Superior temporal gyrus (tissue), 1 donor: ENCODE results near the gene ADGRL1.
A peak's percentile ranks its signal among the peaks of the same experiment; 100 is the strongest.
"Not testable (repeated sequence)": the region's sequence is repeated elsewhere in the genome, so short reads cannot be mapped to it uniquely, and the experiment has no call there.

Source experiments
- DNase-seq: peaks from one replicate; pipeline ENCODE4 v3.0.0-alpha.2; 2016; ENCODE audit errors: extremely low spot score

The ADGRL1 gene

DNA sequence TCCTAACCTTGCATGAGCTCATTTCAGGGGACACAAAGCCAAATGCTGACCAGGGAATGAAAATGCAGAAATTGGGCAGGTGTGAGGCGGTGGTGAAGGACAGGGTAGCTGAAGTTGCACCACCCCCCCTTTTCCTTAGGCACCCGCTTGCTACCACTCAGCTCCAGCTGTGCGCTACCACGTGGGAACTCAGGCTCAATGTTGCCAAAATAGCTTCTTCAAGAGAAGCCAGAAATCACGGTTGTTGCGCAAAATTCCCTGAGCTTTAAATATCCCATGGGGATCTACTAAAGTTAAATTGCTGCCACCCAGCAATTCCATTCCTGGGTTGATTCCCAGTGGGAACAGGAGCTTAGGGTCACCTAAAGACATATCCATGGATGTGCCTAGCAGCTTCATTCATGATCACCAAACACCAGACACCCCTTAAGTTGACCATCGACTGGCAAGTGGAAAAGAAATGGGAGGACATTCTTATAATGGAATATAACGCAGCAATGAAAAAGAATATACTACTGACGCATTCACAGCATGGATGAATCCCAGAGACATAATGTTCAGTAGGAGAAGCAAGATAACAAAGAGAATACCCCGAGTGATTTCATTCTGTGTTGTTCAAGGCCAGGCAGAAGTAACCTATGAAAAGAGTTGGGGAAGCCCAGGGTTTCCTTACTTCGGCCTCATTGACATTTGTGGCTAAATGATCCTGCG is 12.8 kb upstream of the ADGRL1 start:
- DNase-seq = peak; percentile 46

DNA sequence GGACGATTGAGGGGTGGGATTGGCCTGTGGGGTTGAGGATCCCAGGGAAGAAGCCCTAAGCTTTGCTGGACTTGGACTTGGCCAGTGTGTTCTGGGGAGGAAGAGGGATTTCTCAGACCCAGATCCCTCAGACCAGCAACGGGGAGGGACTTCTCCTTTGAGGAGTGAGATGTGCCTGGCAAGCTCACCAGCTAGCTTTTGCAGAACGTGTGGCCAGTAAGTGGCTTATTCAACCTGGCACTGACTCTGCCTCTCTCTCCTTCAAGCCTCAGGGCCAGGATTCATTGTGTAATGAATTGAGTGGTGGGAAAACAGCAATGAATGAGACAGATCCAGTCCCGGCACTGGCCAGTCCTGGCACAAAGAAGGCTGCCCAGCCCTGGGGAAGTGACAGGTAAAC is 11.9 kb upstream of the ADGRL1 start:
- not testable (repeated sequence) for DNase-seq

DNA sequence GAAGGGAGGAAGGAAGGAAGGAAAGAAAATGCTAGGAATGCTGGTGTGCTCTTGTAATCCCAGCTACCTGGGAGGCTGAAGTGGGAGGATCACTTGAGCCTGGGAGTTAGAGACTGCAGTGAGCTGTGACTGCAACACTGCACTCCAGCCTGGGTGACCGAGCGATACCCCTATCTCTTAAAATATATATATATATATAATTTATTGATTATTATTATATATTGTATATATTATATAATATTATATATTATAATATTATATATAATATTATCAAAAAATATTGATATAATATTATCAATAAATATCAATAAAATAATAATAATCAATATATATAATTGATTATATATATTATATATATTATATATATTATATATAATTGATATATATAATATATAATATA is 8.6 kb upstream of the ADGRL1 start:
- no peak for DNase-seq

DNA sequence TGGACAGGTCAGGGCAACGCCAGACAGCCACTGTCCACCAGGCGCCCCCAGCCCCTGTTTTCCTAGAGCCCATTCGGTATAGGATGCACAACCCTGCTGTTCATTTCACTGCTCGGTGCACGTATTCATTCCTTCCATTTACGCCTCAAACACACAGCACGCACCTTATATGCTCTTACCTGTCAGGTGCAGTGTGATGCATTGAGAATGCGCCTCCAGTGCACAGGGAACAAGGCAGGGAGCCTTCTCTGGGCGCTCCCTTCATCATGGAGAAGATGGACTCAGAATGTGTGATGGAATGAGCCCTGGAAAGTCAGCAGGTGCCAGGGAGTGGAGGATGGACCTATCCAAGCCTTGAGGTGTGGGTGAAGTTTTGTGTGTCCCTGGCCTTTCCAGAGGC is 4.2 kb upstream of the ADGRL1 start:
- DNase-seq = not testable (repeated sequence)

DNA sequence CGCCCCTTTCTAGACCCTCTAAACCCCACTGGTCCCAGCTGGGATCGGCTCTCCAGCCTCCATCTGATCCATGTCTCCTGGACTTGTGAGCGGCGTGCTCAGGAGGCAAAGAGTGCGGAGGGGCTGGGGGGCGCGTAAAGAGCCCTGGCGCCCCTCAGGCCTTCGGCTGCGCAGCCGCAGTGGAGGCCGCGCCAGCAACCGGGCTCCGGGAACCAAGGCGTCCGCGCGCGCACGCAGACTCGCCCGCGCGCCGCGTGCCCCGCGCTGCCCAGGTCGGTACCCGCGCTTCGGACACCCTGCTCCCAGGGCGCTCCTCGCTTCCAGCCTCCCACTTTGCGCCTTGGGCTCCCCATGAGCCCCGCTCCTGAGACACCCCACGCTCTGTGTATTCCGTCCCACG is 3.4 kb upstream of the ADGRL1 start:
- DNase-seq = not testable (repeated sequence)

DNA sequence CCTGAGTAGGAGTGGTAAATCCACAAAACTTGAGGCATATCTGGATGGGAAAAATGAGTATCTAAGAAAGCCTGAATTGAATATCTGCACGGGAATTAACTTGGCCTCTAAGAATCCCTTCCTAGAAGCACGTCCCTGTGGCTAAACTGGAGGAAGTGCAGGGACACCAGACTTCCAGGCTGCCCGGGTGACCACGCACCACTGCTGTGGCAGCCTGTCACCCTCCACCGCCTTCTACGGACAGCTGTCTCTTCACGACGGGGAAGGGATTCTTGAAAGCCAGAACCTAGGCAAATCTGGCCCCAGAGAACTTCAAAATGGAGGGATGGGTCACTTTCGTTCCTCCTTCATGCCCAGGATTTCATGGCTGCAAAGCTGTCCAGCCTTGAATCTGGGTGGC is 2.5 kb upstream of the ADGRL1 start:
- DNase-seq = not testable (repeated sequence)

DNA sequence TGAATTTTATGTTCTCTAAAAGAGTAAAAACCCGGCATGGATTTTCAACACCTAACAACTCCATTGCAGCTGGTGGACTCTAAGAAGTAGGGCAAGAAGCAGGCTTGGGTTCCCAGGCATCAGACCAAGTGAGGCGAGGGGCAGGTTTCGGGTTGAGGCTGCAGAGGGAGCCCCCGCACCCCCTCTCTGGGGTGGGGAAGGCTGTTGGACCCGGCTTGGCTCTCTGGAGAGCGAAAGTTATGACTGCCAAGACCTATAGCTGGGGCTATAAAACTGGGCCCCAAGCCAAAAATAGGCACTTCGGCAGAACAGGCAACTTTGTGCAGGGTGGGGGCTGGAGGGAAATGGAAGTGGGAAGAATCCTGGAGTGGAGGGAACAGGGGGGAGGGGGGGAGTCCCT is 1.8 kb upstream of the ADGRL1 start:
- DNase-seq = not testable (repeated sequence)

DNA sequence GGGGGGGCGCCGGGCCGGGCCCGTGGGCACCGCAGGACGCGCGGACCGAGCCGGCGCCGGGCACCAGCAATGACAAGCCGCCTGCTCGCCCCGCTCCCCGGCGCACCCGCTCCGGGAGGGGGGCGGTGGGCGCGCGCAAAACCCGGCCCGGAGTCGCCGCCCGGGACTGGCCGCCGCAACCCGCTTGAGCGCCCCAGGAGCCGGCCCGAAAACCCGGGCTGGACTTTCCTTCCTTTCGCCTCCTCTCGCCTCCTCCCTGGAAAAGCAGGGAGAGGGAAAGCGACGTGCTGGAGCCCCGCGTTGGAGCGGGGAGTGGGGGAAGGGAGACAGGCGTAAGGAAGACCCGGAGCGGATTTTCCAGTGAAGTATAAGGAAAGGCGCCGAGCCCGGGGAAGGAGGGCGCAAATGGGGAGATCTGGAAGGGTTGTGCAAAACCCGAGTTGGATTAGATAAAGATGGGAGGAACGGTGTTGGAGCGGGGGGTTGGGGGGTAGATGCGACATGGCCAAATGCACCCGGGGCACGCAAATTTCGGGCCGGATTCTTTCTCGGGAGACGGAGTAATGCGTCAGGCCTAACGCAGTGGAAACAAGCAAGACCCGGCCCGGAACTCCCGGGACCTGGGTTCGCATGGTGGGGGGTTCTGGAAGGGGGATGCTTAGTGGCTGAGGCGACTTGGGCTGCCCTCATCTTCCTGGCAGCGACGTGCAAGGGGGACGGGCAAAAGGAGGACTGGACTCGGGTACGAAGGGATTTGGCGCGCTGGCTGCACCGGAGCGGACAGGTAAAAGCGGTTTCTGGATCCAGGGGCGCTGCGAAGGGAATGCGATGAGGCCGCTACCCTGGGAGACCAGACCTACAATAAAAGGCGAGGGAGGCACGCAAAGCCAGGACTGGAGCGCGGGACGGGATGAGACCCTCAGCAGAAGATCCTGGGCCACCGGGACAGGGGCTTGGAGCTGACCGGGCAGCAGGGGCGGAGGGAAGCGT is 1.1 kb upstream of the ADGRL1 start:
- peak; percentile 94 for DNase-seq

DNA sequence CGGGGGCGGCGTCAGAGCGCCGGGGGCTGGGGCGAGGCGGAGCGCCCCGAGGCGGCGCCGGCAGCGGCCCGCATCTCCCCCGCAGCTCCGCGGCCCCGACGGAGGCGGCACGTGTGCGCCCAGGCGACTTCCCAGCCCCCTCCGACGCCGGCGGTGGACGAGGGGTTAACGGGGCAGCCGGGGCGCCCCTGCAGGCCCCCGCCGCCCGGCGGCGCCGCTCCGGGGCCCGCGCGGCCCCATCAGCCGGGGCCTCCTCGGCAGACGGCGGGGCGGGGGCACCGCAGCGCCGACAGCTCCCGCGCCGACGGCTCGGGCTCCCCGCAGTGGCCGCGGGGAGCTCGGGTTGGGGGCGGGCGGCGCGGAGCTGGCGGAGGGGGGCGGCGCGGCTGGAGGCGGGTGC is 339 bp upstream of the ADGRL1 start:
- DNase-seq = not testable (repeated sequence)

DNA sequence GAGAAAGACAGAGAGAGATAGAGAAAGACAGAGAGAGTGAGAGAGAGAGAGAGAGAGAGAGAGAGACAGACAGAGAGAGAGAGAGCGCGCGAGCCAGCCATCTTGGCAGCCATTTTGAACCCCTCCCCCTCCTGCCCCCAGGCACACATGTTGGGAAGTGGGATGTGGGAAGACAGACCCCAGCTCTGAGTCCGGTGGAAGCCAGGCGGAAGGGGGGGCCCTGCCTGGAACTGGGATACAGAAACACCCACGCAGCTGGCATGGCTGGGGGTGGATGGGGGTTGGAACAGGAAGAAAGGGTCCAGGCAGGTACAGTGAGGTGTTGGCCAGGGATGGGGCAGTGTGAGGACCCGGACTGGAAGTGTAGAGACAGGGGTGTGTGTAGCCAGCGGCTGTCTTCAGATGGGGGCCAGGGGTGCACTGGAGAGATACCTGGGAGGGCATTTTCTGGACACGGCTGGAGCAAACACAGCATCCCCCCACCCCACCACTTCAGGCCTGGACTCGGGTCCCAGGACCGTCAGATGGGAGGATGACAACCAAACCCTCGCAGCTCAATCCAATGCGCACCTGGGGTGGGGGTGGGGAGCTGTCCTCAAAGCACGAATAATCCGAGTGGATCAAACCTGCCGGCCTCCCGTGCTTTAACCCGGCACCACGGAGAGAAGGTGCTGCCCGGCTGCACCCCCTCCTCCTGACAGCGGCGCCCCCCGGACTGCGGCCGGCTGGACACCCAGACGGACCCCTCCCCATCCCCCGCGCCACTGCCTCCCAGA is 1.1 kb downstream of the ADGRL1 start:
- not testable (repeated sequence) for DNase-seq

DNA sequence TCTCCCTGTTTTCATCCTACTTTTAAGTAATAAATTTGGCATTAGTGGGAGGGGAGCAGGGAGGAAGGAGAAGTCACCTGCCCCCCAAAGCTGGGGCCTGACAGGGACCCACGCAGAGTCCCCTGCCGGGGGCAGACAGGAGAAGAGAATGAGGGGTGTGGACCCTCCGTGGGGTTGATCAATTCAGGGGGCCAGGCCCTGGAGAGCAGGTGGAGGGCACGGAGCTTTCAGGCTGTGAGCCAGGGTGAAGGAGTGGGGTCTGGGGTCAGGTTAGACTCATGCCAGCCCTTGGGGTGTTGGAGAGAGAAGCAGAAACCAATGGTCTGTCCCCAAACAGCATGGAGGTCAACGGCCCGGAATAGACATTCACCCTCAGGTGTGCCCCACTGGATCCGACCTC is 1.8 kb downstream of the ADGRL1 start:
- not testable (repeated sequence) for DNase-seq

DNA sequence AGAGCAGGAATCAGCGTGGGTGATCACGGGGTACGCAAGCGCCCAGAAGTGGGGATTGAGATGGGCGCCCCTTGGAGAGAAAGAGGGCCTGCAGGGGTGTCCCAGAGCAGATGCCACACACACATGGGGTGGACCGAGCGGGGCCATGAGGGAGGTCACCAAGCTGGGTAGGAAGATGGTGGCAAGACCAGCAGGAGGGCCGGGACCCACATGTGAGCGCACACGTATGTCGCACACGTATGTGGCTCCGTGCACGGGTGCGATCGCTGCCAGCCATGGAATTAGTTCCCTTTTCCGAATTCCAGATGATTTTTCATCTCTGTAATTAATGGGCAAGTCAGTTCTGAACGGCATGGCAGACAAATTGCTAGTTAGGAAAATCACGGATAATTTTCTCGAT is 2.2 kb downstream of the ADGRL1 start:
- not testable (repeated sequence) for DNase-seq

DNA sequence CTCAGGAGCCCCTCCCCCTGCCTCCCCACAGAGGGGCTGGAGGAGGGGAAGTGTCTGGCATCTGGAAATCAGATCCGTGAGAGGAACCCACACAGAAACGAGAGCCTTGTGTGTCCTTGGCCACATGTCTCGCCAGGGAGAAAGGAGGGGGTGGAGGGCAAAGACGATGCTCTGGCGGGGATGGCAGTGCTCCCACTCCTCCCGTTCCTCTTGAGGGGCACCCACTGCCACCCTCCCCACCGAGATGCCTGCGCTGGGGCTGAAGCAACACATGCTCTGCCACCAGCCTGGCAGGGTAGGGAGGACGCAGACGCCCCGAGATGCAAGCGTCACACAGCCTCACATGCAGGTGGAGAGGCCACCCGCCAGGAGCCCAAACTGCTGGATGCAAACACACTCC is 2.8 kb downstream of the ADGRL1 start:
- no peak for DNase-seq

DNA sequence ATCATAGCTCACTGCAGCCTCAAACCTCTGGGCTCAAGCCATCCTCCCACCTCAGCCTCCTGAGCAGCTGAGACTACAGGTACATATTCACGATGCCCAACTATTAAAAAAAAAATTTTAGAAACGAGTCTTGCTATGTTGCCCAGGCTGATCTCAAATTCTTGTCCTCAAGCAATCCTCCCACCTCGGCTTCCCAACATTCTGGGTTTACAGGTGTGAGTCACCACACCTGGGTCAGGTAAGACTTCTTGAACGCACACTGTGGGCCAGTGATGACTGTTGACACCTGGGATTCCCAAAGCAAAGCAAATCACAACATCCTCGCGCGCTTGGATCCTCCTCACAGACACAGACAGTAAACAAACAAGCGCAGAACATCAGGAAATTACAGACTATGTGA is 4.5 kb downstream of the ADGRL1 start:
- DNase-seq = not testable (repeated sequence)

DNA sequence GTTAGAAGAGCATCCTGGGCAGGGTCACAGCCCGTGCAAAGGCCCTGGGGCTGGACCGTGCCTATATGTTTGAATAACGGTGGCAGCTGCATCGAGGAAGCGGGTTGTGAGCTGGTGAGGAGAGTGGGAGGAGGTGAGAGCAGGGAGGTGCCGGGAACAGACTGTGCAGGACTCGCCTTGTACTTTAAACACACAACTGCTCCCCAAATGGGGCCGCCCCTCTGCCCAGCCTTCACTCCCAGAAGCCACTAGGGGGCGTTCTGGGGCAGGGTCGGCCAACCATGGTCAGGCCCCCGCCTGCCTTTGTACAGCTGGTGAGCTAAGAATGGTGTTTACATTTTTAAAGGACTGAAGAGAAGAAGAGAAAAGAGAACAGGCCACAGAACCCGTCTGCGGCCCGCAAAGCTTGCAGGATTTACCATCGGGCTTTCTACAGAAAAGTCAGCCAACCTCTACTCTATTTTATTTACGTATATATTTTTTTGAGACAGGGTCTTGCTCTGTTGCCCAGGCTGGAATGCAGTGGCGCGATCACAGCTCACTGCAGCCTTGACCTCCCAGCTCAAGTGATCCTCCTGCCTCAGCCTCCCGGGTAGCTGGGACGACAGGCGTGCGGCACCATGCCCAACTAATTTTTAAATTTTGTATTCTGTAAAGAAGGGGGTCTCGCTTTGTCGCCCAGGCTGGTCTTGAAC is 5.7 kb downstream of the ADGRL1 start:
- DNase-seq = peak; percentile 13

DNA sequence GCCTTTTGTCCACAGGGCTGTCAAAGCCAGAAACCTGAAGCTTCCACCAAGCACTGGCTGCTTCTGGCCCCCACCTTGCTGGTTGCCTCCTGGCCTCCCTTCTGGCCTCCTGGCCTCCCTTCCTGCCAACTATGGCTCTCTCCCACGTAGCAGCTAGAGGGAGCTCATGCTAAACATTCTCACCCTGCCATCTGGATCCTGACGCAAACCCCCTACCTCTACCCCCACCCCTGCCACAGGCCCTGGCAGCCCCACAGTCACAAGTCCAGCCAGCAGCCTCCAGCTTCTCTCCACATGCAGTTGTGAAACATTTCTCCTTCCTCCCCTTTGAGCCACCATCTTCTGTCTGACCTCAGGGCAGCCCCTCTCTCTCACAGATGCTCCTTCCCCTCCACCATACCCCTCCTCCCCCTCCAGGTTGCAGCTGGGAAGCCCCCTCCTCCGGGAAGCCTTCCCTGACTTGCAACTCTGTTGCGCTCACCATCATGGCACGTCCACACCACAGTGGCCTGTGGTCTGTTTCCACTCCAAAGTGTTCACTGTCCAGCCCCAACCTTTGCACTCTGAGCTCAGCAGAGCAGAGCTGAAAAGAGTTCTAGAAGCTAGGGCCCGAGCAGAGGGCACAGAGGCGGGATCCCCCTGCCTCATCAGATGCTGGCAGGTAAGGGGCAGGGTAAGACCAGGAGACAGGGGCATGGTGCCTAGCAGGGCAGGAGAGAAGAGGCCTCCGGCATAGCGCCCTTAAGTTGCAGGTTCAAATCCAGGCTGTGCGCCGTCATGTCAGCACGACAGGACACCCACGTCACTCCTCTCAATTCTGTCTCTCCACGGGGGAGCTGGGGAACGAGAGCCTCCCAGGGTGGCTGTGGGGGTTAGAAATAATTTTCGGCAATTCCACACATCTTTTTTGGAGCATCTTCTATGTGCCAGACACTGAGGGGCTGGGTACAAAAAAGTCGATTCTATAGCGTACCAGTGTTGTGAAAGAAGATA is 7.3 kb downstream of the ADGRL1 start:
- no peak for DNase-seq

DNA sequence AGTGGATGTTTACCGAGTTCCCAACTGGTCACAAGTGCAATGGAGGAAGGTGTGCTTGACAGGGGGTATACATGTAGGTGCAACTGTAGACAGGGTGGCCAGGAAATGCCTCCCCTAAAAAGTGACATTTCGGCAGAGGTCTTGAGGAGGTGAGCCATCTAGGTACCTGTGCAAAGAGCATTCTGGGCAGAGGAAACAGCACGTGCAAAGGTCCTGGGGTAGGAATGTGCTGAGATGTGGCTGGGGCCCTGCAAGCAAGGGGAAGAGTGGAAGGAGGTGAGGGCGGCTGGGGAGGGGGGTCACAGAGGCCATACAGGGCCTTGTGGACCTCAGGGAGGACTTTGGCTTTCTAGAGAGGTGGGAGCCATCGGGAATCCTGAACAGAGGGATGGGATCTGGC is 8.1 kb downstream of the ADGRL1 start:
- no peak for DNase-seq

DNA sequence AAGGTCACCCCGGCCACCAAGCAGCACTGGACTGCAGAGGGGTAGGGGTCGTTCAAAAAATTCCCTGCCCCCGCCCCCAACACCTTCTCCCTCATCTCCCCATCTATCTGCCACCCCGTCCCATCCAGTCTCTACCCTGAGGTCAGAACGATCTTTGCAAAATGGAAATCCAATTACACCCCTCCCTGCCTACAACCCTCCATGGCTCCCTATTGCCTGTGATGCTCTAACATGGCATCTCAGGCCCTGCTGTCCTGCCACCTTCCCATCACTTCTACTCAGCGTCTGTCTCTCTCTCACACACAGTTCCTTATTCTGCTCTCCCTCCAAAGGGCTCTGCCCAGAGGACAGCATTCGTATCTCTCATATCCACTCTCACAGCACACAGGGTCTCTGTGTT is 8.7 kb downstream of the ADGRL1 start:
- DNase-seq = not testable (repeated sequence)

DNA sequence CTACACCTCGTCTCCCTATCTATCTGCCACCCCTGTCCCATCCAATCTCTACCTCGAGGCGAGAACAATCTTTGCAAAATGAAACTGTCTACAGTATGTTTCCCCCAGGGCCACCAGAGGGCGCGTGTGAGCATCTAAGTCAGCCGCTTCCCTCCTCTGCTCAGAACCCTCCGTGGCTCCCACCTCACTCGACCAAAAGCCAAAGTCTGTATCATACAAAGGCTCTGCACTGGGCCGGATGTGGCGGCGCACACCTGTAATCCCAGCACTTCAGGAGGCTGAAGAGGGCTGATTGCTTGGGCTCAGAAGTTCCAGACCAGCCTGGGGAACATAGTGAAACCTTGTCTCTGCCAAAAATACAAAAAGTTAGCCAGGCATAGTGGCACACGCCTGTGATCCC is 9.9 kb downstream of the ADGRL1 start:
- peak; percentile 51 for DNase-seq

DNA sequence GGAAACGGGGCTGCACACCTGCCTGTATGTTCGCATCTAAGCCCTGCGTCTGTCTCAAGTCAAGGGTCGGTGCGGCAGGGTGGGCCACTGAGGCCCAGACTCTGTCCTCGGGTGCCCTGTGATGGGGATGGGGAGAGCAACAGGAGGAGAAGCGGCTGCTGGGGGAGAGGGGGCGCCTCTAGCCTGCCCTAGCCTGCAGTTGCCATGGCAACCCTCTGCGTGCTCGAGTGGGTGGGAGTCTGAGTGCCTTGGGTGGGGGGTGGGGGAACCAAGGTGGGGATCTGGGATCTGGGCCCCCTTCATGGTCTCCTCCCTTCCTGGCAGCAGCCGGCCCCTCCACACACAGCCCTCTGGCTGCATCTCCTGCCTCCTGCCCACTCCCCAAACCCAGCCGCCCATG is 10.8 kb downstream of the ADGRL1 start:
- not testable (repeated sequence) for DNase-seq
